HG03135 (cell line): ENCODE results near the gene TMEM101.
"Not testable (repeated sequence)": the region's sequence is repeated elsewhere in the genome, so short reads cannot be mapped to it uniquely, and the experiment has no call there.

Source experiments
- ATAC-seq: cut with Tn5 transposase; IDR thresholded peaks from one replicate; pipeline ENCODE4 v1.9.1; 2021; ENCODE audit warnings: mild to moderate bottlenecking, moderate library complexity; ENCODE audit not compliant: unreplicated experiment

TMEM101 gene

GRCh38 chr17:44024271-44024663, 9.5 kb upstream of the TMEM101 start:
- ATAC-seq: no peak

GRCh38 chr17:44023545-44024270, 8.9 kb upstream of the TMEM101 start:
- ATAC-seq: no peak

GRCh38 chr17:44022246-44022645, 7.5 kb upstream of the TMEM101 start:
- no peak for ATAC-seq

- ATAC-seq: not testable (repeated sequence)
These were observed 6.5 kb upstream of the TMEM101 start for GRCh38 chr17:44021227-44021626.

DNA sequence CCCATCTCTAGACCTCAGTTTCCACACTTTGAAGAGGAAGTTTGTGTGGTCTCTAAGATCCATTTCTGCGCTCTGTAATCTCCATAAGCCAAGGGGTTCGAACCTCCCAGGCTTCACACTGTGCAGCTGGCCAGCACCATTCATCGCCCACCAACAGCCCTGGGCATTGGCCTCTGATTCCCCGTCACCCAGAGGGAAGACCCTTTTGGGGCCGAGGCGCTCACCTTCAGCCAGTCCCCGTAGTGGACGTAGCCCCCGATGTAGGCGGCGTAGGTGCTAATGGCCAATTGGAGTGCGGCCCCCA, 678 bp downstream of the TMEM101 start:
- no peak for ATAC-seq

GRCh38 chr17:44012874-44013273, 1.9 kb downstream of the TMEM101 start:
- no peak for ATAC-seq

DNA sequence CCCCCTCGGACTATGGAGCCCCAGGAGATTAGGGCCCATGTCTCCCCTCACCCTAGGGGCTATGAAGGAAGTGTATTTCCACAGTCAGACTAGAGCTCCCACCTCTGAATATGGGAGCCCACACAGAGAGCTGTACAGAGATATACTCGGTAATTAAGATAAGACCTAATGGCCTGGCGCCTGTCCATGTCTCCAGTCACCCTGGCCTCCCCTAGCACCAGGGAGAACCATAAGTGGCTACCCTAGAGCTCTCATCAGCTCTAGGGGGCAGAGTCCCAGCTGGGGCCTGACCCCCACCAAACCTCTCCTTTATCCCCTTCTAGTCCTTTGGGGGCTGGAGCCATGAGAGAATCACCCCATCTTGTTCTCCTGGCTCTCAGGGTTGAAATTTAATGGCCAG, 2.4 kb downstream of the TMEM101 start:
- no peak for ATAC-seq

GRCh38 chr17:44011876-44012275, 2.9 kb downstream of the TMEM101 start:
- no peak for ATAC-seq

DNA sequence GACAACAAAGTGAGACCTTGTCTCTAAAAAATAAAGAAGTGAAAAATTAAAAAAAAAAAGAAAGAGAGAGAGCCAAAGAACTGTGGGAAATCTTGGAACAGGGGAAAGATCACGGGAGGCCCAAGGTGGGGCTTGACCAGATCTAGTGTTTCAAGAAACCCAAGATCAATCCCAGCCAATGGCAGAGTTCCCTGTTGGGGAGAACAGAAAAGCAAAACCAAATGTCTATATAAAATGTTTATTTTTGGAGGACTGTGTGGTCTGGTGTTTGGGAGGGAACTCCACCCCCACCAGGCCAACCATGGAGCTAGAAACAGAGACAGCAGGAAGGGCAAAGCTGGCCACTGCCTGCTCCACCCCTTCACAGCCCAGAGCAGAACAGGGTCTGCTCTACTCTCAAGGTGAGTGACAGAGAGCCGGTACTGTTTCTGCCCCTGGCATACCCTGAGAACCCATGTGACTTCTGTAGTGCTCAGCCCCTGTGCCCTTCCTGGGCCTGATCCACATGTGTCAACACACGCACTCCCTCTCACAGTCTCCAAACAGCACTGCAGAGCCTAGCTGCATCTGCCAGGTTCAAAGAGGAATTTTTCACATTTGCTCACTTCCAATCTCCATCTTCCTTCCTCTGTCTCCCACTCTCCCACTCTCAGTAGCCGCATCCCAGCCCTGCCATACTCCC, 3.7 kb downstream of the TMEM101 start:
- ATAC-seq: no peak

DNA sequence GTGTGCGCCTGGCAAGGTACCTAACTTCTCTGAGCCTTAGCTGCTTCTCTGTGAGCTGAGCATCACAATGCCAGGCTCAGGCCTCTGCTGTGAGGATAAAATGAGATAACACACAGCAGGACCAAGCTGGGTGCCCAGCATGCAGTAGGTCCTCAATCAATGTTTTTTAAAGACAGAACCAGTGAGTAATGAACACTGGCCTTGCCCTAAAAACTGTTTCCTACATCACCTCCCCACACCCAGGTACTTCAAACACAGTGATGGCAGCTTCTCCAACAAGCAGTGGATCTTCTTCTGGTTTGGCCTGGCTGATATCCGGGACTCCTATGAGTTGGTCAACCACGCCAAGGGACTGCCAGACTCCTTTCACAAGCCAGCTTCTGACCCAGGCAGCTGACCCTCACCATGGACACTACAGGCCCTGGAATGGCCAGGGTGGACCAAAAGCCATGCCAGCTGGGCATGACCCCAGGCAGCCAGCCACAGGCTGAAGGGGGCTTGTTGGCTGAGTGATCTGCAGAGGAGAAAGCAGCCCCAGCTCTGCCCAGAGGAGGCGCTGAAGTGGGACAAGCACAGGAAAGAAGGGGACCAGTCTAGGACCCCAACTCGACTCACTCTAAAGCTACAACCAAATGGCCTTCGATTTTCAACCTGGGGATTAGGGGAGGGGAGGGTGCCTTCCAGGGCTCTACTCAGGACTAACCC, 6.4 kb downstream of the TMEM101 start:
- ATAC-seq: no peak

DNA sequence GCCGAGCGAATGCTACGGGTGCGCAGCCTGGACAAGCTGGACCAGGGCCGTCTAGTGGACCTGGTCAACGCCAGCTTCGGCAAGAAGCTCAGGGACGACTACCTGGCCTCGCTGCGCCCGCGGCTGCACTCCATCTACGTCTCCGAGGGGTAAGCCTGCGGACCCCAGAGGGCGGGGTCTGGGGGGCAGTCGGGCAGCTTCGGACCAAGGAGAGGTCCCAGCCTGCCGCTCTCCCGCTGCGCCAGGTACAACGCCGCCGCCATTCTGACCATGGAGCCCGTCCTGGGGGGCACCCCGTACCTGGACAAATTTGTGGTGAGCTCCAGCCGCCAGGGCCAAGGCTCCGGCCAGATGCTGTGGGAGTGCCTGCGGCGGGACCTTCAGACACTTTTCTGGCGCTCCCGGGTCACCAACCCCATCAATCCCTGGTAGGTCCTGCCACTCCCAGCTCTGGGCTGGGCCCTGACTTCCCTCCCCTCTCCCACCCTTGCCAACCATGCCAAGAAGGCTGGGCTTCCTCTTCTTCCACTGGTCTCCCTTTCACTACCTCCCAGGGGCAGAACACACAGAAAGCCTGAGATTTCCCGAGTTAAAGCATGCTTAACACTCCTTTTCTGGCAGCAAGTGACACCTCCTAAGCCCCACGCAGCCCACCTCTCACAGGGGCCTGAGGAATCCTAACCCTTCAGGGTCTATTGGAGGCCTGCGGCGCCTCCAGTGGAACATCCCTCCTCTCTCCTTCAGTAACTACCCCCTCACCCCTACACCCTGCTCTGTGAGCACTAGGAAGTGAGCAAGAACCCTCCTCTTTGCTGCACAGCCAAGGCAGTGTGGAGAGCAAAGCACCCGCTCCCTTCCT, 7.2 kb downstream of the TMEM101 start:
- peak; percentile 9 for ATAC-seq

- ATAC-seq: peak; percentile 76
These were observed 8.0 kb downstream of the TMEM101 start for GRCh38 chr17:44006598-44007345.

GRCh38 chr17:44006272-44006597, 8.5 kb downstream of the TMEM101 start:
- ATAC-seq: no peak

- no peak for ATAC-seq
These were observed 9.1 kb downstream of the TMEM101 start for GRCh38 chr17:44005527-44006271.

DNA sequence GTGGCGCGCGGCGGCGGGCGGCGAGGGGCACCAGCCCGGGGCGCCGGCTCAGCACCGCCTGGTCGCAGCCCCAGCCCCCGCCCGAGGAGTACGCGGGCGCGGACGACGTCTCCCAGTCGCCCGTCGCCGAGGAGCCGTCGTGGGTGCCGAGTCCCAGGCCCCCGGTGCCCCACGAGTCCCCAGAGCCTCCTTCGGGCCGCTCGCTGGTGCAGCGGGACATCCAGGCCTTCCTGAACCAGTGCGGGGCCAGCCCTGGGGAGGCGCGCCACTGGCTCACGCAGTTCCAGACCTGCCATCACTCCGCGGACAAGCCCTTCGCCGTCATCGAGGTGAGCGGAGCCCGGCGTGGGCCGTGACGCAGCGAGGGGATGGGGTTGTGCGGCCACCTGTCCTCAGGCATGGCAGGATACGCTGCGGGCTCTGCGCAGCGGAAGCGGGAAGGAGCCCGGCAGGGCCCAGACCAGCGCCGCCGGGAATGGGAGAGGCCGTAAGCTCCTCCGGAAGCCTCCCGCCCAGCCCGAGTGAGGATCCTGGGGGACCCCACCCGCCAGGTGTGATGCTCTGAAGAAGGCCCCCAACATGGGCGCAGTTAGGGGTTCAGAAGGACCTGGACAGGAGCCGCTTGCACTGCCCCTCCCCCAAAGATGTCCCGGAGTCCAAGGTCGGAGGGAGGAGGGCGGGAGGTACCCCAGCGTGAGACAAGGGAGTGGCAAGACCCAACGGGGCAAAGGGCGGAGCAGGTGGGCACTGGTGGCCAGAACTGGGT, 9.8 kb downstream of the TMEM101 start:
- ATAC-seq: no peak

DNA sequence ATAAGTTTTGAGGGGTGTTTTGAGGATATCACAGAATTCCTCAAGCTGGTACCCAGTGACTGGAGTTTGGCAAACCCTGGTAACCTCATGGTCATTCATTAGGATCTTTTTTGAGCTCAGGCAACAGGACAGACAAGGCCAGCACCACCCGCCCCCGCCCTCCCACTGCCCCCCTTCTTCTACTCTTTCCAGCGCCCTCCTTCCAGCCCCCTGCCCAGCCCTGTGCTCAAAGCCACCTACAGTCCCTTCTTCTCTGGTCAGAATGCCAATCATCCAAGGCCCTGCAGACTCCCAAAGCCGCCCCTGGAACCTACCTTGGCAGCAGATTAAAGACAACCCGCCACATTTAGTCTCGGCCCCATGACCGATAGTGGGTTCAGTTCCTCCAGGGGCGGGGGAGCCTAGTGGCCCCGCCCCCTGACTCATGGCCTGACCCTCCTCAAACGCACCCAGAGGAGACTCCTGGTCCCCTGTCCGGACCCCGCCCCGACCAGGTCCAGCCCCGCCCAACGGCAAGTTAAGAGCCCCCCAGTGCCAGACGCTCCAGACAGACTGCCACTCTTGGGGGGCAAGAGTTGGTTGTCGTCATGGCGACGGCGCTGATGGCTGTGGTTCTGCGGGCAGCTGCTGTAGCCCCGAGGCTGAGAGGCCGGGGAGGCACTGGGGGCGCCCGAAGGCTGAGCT, 10.5 kb downstream of the TMEM101 start, which contains the start of gene NAGS:
NAGS (plus strand) TSS at position 546 of the 684 bp plus-strand sequence; CDS start at position 588, 42 bp downstream.
- no peak for ATAC-seq

- no peak for ATAC-seq
These were observed 12.5 kb downstream of the TMEM101 start for GRCh38 chr17:44002141-44002848.

- ATAC-seq: no peak
These were observed 13.3 kb downstream of the TMEM101 start for GRCh38 chr17:44001461-44001920.
